Left ventricle myocardium inferior (tissue), 1 donor: Measurements from ENCODE around the gene TBC1D20. TPM values are rescaled to one million over a fixed set of nuclear protein-coding genes. Genes with fewer than 3 reads are reported as not detected.
"Not testable (repeated sequence)": the region's sequence is repeated elsewhere in the genome, so short reads cannot be mapped to it uniquely, and the experiment has no call there.

Experiments
- DNase-seq: peaks from one replicate; pipeline ENCODE4 v3.0.0-alpha.2; 2020
- H3K27ac ChIP-seq: fragments of 200-600 bp; replicated peaks from 2 replicates; pipeline ENCODE4 v1.8.0; 2021
- H3K27me3 ChIP-seq: fragments of 200-600 bp; 2 replicates; pipeline ENCODE4 v1.8.0; 2021; ENCODE audit warnings: low read depth
- H3K36me3 ChIP-seq: fragments of 200-600 bp; 2 replicates; pipeline ENCODE4 v1.8.0; 2021
- H3K4me1 ChIP-seq: fragments of 200-600 bp; 2 replicates; pipeline ENCODE4 v1.8.0; 2021
- H3K4me3 ChIP-seq: fragments of 200-600 bp; 2 replicates; pipeline ENCODE4 v1.8.0; 2021; ENCODE audit warnings: mild to moderate bottlenecking, moderate library complexity
- H3K9me3 ChIP-seq: fragments of 200-600 bp; replicated peaks from 2 replicates; pipeline ENCODE4 v1.8.0; 2021
- CTCF ChIP-seq: fragments of 200-600 bp; IDR thresholded peaks from 2 replicates; pipeline ENCODE4 v1.8.0; 2021; ENCODE audit warnings: antibody characterized with exemption, mild to moderate bottlenecking, borderline replicate concordance
- intact Hi-C: fragments of 100-400 bp; cut with micrococcal nuclease; formaldehyde crosslinking; loops from one replicate; pipeline ENCODE4 v1.11.0; 2022
- total RNA-seq: library from RNA; stranded (reverse); fragmentation: NEBNext Ultra II Directional; extraction: Animal tissue kit (Norgen Biotek cat#: 25700); gene quantifications from one replicate; pipeline ENCODE4 v1.2.1, GENCODE V29; 2021
- donor health status: DM: no; HTN: yes; CAD: no; lungs with severe emphysema.

Gene TBC1D20
- total RNA-seq, 1 donor from 2014 or later: 23.0 TPM

DNA sequence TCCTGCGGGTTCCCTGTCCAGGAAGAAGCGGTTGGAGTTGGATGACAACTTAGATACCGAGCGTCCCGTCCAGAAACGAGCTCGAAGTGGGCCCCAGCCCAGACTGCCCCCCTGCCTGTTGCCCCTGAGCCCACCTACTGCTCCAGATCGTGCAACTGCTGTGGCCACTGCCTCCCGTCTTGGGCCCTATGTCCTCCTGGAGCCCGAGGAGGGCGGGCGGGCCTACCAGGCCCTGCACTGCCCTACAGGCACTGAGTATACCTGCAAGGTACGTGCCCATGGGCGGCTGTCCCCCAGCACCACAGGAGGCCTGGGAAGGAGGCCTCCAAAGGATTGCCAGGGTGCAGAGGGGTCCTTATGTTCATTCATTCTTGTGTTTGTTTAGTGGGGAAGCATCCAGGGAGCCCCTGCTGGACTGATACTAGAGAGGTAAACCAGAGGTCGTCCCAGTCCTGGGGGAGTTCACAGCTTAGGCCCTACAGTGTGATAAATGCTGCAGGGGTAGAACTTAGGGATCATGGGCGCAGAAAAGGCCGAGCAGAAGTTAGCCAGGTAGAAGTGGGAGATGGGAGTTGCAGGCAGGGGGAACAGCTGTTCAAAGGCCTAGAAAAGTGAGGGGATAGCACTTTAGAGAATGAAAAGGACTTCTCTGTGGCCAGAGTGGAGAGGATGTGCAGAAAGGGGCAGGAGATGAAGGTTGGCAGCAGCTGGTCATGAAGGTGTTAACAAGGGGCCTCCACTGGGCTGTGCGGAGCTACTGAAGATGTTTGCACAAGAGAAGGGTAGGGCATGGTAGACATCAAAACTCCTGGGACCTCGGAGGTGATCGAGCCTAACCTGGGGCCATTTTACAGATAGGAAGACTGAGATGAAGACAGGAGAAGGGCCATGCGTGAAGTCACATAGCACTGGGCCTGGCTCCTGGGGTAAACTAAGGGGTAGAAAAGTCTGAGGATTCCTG, 74.0 kb downstream of the TBC1D20 start:
- intact Hi-C loops: no loop called here
- H3K27ac ChIP-seq: no peak overlapping the region
- H3K36me3 ChIP-seq: peaks cover 5% of the 10 kb centered on the region
- no peaks in the 10 kb centered on the region for H3K9me3 ChIP-seq
- no peaks in the 10 kb centered on the region for H3K27me3 ChIP-seq
- DNase-seq: no peak
- no peak overlapping the region for H3K4me3 ChIP-seq
- no peak for TF ChIP-seq CTCF
- H3K4me1 ChIP-seq: peaks cover 3% of the 10 kb centered on the region

GRCh38 chr20:387520-387919, 74.8 kb downstream of the TBC1D20 start:
- no peak overlapping the region for H3K27ac ChIP-seq
- no peaks in the 10 kb centered on the region for H3K27me3 ChIP-seq
- H3K4me3 ChIP-seq: no peak overlapping the region
- peaks cover 5% of the 10 kb centered on the region for H3K36me3 ChIP-seq
- intact Hi-C loops: no loop called here
- H3K4me1 ChIP-seq: peaks cover 3% of the 10 kb centered on the region
- no peak for DNase-seq
- H3K9me3 ChIP-seq: no peaks in the 10 kb centered on the region
- TF ChIP-seq CTCF: no peak

GRCh38 chr20:386634-387033, 75.7 kb downstream of the TBC1D20 start:
- H3K27ac ChIP-seq, H3K9me3 ChIP-seq, H3K36me3 ChIP-seq, DNase-seq, H3K27me3 ChIP-seq, intact Hi-C loops, H3K4me3 ChIP-seq: not testable (repeated sequence)
- peaks cover 10% of the 10 kb centered on the region for H3K4me1 ChIP-seq

Other genes with a start within 250 kb of the TBC1D20 start
- gene DEFB129, start 235.3 kb downstream of the TBC1D20 start, total RNA-seq: not detected
- not detected for gene DEFB132, start 204.8 kb downstream of the TBC1D20 start, total RNA-seq
- gene C20orf96, start 171.8 kb downstream of the TBC1D20 start, total RNA-seq: 6.6 TPM
- gene ZCCHC3, start 165.0 kb downstream of the TBC1D20 start, total RNA-seq: 11.8 TPM
- 12.3 TPM for gene SOX12, start 137.0 kb downstream of the TBC1D20 start, total RNA-seq
- gene NRSN2, start 115.4 kb downstream of the TBC1D20 start, total RNA-seq: 17.5 TPM
- 0.69 TPM for gene TRIB3, start 81.8 kb downstream of the TBC1D20 start, total RNA-seq
- gene RBCK1, start 54.2 kb downstream of the TBC1D20 start, total RNA-seq: 49.7 TPM
- 122 TPM for gene CSNK2A1, start 81.3 kb upstream of the TBC1D20 start, total RNA-seq
- gene TCF15, start 147.8 kb upstream of the TBC1D20 start, total RNA-seq: 11.1 TPM
- 55.3 TPM for gene SRXN1, start 190.7 kb upstream of the TBC1D20 start, total RNA-seq
- gene SCRT2, start 213.3 kb upstream of the TBC1D20 start, total RNA-seq: not detected